Osteoblast (primary cell): ENCODE data around the gene RRP1. TPM values are rescaled to one million over a fixed set of nuclear protein-coding genes. Genes with fewer than 3 reads are reported as not detected.

Experiments used
- DNase-seq: peaks from one replicate; pipeline ENCODE4 v3.0.0; 2011; ENCODE audit warnings: low spot score, mixed read lengths; ENCODE audit not compliant: insufficient read length; ENCODE audit errors: missing footprints
- H2AFZ ChIP-seq: 2 replicates; pipeline ENCODE4 v1.6.0; 2011; ENCODE audit warnings: mild to moderate bottlenecking, low read length
- H3K27ac ChIP-seq: 2 replicates; pipeline ENCODE4 v1.5.1; 2011; ENCODE audit warnings: mild to moderate bottlenecking, low read depth, low read length, moderate library complexity
- H3K27me3 ChIP-seq: 2 replicates; pipeline ENCODE4 v1.6.0; 2012; ENCODE audit warnings: mild to moderate bottlenecking, control low read depth, inconsistent platforms, low read length, moderate library complexity; ENCODE audit not compliant: insufficient read depth
- H3K36me3 ChIP-seq: 2 replicates; pipeline ENCODE4 v1.5.1; 2011; ENCODE audit warnings: mild to moderate bottlenecking, low read length, control low read depth, moderate library complexity; ENCODE audit not compliant: insufficient read depth
- H3K4me1 ChIP-seq: 2 replicates; pipeline ENCODE4 v1.5.1; 2011; ENCODE audit warnings: mild to moderate bottlenecking, low read length, control low read depth, moderate library complexity; ENCODE audit not compliant: insufficient read depth
- H3K4me2 ChIP-seq: 2 replicates; pipeline ENCODE4 v1.6.0; 2011; ENCODE audit warnings: mild to moderate bottlenecking, low read length; ENCODE audit not compliant: insufficient read depth
- H3K4me3 ChIP-seq: fragments of 200-600 bp; sonication (generic); 3 replicates; pipeline ENCODE4 v1.5.1; 2012; ENCODE audit warnings: mild to moderate bottlenecking, low read length, inconsistent platforms; ENCODE audit not compliant: insufficient read depth
- H3K79me2 ChIP-seq: 2 replicates; pipeline ENCODE4 v1.6.0; 2012; ENCODE audit warnings: mild to moderate bottlenecking, low read length, control low read depth, inconsistent platforms; ENCODE audit not compliant: insufficient read depth
- H3K9me3 ChIP-seq: 2 replicates; pipeline ENCODE4 v1.5.1; 2011; ENCODE audit warnings: low read depth, low read length, control low read depth
- H4K20me1 ChIP-seq: 2 replicates; pipeline ENCODE4 v1.6.0; 2012; ENCODE audit warnings: mild to moderate bottlenecking, low read length, control low read depth; ENCODE audit not compliant: insufficient read depth
- CTCF ChIP-seq: IDR thresholded peaks from 2 replicates; pipeline ENCODE4 v1.5.1; 2011; ENCODE audit warnings: mild to moderate bottlenecking, low read depth, low read length, moderate library complexity; ENCODE audit errors: extremely low read depth
- total RNA-seq: library from RNA; depleted of rRNA; stranded (reverse); fragments of >200 nt; gene quantifications from 2 replicates; pipeline ENCODE4 v1.2.3, GENCODE V29; 2012

Gene RRP1
- total RNA-seq, 1 donor: 18.5 TPM

DNA sequence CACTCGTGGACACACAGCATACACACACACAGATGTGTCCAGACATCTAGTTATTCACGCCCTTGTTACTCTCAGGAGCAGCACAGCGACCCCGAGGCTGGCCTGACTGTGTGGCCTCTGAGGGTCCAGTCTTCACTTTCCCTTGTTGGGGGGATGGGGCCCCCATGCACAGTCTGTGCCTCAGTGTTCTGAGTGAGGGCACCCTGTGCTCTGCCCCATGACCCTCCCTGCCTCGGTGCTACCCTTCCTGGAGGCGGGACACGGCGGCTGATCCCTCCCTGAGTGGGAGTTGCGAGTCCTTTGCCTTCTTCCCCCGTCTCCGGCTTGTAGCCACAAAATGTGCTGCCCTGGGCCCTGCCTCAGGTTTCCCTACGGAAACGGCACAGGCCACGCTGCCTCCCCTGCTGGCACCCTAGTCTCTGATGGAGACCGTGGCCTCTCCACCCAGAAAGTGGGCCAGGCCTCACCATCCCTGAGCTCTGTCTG is 21.8 kb upstream of the RRP1 start:
- no peak for DNase-seq
- H3K9me3 ChIP-seq: no peaks in the 10 kb centered on the region
- H3K4me2 ChIP-seq: peak overlapping the region; percentile 9
- H2AFZ ChIP-seq: no peak overlapping the region
- peaks cover 3% of the 10 kb centered on the region for H4K20me1 ChIP-seq
- TF ChIP-seq CTCF: no peak
- no peak overlapping the region for H3K4me3 ChIP-seq
- peaks cover 12% of the 10 kb centered on the region for H3K4me1 ChIP-seq
- peaks cover 10% of the 10 kb centered on the region for H3K36me3 ChIP-seq
- H3K79me2 ChIP-seq: no peaks in the 10 kb centered on the region
- H3K27ac ChIP-seq: peak overlapping the region; percentile 17
- H3K27me3 ChIP-seq: no peaks in the 10 kb centered on the region

DNA sequence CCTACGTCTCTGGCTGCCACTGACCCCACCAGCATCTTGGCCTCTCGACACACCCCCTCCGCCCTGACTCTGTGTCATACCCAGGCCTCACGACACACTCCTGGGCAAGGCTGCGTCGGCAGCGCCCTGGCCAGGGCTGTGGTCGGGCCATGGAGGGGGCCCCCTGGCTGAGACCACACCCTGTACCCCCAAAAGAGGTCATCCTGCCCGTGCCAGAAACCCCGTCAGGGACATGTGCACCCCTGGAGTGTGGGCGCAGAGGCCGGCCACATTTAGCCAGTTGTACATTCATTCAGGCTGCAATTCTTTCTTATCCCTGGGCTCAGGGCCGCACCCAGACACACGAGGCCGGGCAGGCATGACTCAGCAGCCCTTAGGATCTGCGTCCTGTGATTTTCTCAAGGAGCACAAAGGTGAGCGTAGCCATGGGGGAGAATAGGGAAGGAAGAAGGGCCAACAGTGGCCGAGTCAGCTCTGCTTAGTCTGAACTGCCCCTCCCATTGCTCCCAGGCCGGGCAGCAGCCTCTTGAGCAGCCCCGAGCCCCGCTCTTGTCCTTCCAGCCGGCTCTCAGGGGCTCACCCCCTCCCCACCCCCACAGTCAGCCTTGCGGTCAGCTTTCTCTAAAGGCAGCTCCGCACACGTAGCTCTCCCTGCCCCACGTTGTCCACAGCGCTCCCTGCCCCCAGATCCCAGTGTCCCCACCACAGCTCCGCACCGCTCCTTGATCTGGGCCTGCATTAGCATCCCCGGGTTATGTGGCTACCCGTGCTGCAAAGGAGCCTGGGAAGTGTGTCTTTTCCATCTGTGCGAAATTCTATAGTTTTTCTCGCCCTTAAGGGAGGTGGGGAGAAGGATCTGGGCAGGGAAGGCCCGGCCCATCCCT is 21.2 kb upstream of the RRP1 start:
- Histone ChIP-seq H3K4me1 (peaks cover 12% of the 10 kb centered on the region), H3K4me3 (no peak overlapping the region), H3K36me3 (peaks cover 9% of the 10 kb centered on the region), H3K9me3 (no peaks in the 10 kb centered on the region), H3K27me3 (no peaks in the 10 kb centered on the region), H2AFZ (peak overlapping the region; percentile 59), H3K4me2 (peak overlapping the region; percentile 9), H3K79me2 (peaks cover 3% of the 10 kb centered on the region), H3K27ac (peak overlapping the region; percentile 23), H4K20me1 (no peaks in the 10 kb centered on the region)
- TF ChIP-seq CTCF: no peak
- DNase-seq: peak; percentile 97

GRCh38 chr21:43768868-43769167 is 20.6 kb upstream of the RRP1 start:
- H3K4me3 ChIP-seq: no peak overlapping the region
- H3K27me3 ChIP-seq: no peaks in the 10 kb centered on the region
- H3K36me3 ChIP-seq: peaks cover 12% of the 10 kb centered on the region
- no peak for DNase-seq
- H3K4me1 ChIP-seq: peaks cover 12% of the 10 kb centered on the region
- H3K9me3 ChIP-seq: no peaks in the 10 kb centered on the region
- peaks cover 6% of the 10 kb centered on the region for H3K79me2 ChIP-seq
- no peaks in the 10 kb centered on the region for H4K20me1 ChIP-seq
- H3K27ac ChIP-seq: no peak overlapping the region
- no peak for TF ChIP-seq CTCF
- no peak overlapping the region for H3K4me2 ChIP-seq
- no peak overlapping the region for H2AFZ ChIP-seq

- DNase-seq: no peak
- peaks cover 1% of the 10 kb centered on the region for H4K20me1 ChIP-seq
- H3K36me3 ChIP-seq: peaks cover 12% of the 10 kb centered on the region
- no peaks in the 10 kb centered on the region for H3K9me3 ChIP-seq
- H2AFZ ChIP-seq: no peak overlapping the region
- H3K27me3 ChIP-seq: no peaks in the 10 kb centered on the region
- no peak for TF ChIP-seq CTCF
- no peak overlapping the region for H3K4me3 ChIP-seq
- H3K27ac ChIP-seq: no peak overlapping the region
- peaks cover 12% of the 10 kb centered on the region for H3K79me2 ChIP-seq
- no peak overlapping the region for H3K4me2 ChIP-seq
- peaks cover 10% of the 10 kb centered on the region for H3K4me1 ChIP-seq
Measured at GRCh38 chr21:43769325-43769958, 19.9 kb upstream of the RRP1 start.
